ENCODE measurements around the gene FGFR4. TPM values are rescaled to one million over a fixed set of nuclear protein-coding genes. Genes with fewer than 3 reads are reported as not detected.

Gene FGFR4
- total and polyA plus RNA-seq, 2 of the 8 experiments (the other 6 are each of a cell fraction or from before 2014, with no cell fraction given), result 61.4 to 88.4 TPM

DNA sequence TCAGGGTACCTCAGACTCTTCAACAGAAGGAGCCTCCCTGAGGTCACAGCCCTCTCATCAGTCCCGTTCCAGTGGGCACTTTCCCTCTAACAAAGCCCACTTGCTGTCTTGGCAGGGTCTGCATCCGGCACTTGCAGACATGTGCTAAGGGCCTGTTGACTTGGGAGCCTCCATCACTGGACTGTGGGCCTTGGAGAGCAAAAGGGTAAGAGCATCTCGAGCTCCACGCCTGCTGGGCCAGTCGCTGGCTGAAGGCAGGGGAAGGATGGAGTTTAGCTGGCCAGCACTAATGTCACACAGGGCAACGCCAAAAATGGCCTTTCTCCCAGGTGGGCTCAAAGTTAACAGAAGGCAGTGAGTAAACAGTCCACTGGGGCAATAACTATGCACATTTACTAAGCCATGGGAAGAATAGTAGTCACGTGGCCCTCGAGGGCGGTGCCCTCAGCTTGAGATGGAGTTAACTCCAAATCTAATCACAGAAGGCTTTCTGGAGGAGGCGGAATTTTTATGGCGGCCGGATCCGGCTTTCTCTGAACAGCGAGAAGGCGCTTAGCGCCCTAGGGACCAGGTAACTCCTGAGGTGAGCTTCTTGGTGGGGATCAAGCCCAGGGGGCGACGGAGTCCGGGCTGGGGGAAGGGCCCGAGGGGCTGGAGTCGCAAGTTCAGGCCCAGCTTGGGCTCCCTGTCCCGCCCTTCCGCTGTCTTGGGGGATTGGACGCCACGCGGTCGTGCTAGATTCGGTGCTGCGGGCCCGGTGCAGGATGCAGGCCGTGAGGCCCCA lies 44.8 kb downstream of the FGFR4 start (continued):
- peak in 1 of 2 experiments; percentile 65; a peak in 2 of 4 replicates for TF ChIP-seq SIN3A (conservative IDR thresholded peaks at IDR 0.05 in 1 of 2, IDR thresholded peaks at IDR 0.05 in 1 of 2; ENCODE audit: low read depth in 1 of 2, low read length in 2 of 2)
- TF ChIP-seq, protein P1, sequence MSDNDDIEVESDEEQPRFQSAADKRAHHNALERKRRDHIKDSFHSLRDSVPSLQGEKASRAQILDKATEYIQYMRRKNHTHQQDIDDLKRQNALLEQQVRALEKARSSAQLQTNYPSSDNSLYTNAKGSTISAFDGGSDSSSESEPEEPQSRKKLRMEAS (IDR thresholded peaks at IDR 0.05), result peak; percentile 89
- no peak for TF ChIP-seq SRF (IDR thresholded peaks at IDR 0.05; ENCODE audit: low read depth, low read length)
- TF ChIP-seq POLR2AphosphoS5 (IDR thresholded peaks at IDR 0.05; ENCODE audit: low read depth, low read length), result 0 out of 2 replicates have a peak, but pooled peaks have one; percentile 65
- no peak for TF ChIP-seq GABPA (IDR thresholded peaks at IDR 0.05; ENCODE audit: borderline replicate concordance, insufficient read depth, low read length)
- TF ChIP-seq, protein P2, sequence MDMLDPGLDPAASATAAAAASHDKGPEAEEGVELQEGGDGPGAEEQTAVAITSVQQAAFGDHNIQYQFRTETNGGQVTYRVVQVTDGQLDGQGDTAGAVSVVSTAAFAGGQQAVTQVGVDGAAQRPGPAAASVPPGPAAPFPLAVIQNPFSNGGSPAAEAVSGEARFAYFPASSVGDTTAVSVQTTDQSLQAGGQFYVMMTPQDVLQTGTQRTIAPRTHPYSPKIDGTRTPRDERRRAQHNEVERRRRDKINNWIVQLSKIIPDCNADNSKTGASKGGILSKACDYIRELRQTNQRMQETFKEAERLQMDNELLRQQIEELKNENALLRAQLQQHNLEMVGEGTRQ (IDR thresholded peaks at IDR 0.05; ENCODE audit: low read length), result peak; percentile 82
- TF ChIP-seq, protein P3, sequence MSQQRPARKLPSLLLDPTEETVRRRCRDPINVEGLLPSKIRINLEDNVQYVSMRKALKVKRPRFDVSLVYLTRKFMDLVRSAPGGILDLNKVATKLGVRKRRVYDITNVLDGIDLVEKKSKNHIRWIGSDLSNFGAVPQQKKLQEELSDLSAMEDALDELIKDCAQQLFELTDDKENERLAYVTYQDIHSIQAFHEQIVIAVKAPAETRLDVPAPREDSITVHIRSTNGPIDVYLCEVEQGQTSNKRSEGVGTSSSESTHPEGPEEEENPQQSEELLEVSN (IDR thresholded peaks at IDR 0.05), result peak; percentile 76
